Central memory CD4-positive, alpha-beta T cell (primary cell): ENCODE results near the gene DQX1.
"Not testable (repeated sequence)": the region's sequence is repeated elsewhere in the genome, so short reads cannot be mapped to it uniquely, and the experiment has no call there.

ENCODE experiments used
- DNase-seq: peaks from one replicate; pipeline ENCODE4 v3.0.0; 2022

Gene DQX1

GRCh38 chr2:74491648-74492544 lies 34.1 kb downstream of the DQX1 start:
- DNase-seq = no peak

GRCh38 chr2:74489906-74490305 lies 36.1 kb downstream of the DQX1 start:
- DNase-seq = no peak

GRCh38 chr2:74488643-74489481 lies 37.2 kb downstream of the DQX1 start:
- DNase-seq = no peak

- no peak for DNase-seq
Measured at GRCh38 chr2:74486141-74486540, 39.9 kb downstream of the DQX1 start.

- not testable (repeated sequence) for DNase-seq
Measured at GRCh38 chr2:74483675-74484164, 42.3 kb downstream of the DQX1 start.

GRCh38 chr2:74482801-74483674 lies 43.0 kb downstream of the DQX1 start, which contains the start of the genes CCDC142 and TTC31:
Gene CCDC142, minus strand, starts transcription at chr2:74482998. Its CDS starts 161 bp downstream, at chr2:74482837.
Gene TTC31, plus strand, starts transcription at chr2:74483081. Its CDS starts 15 bp downstream, at chr2:74483096.
- peak; percentile 94 for DNase-seq

GRCh38 chr2:74481961-74482800 lies 43.9 kb downstream of the DQX1 start:
- DNase-seq = no peak

- DNase-seq = no peak
Measured at GRCh38 chr2:74481431-74481830, 44.6 kb downstream of the DQX1 start.

GRCh38 chr2:74474899-74475298 lies 51.1 kb downstream of the DQX1 start:
- no peak for DNase-seq

GRCh38 chr2:74474481-74474880 lies 51.5 kb downstream of the DQX1 start:
- no peak for DNase-seq

- no peak for DNase-seq
Measured at GRCh38 chr2:74472945-74473258, 53.1 kb downstream of the DQX1 start.

- peak; percentile 95 for DNase-seq
Measured at GRCh38 chr2:74472086-74472944, 53.7 kb downstream of the DQX1 start, which contains the start of gene MRPL53. Gene MRPL53, minus strand, starts transcription at chr2:74472680. Its CDS starts 20 bp downstream, at chr2:74472660.

GRCh38 chr2:74471332-74472065 lies 54.5 kb downstream of the DQX1 start:
- DNase-seq = peak; percentile 7

GRCh38 chr2:74470742-74471141 lies 55.3 kb downstream of the DQX1 start:
- DNase-seq = not testable (repeated sequence)
